GM12874 (cell line): ENCODE results near the gene MRC1.

ENCODE experiments used
- CTCF ChIP-seq: IDR thresholded peaks from 2 replicates; pipeline ENCODE4 v1.5.1; 2011; ENCODE audit warnings: low read depth, mild to moderate bottlenecking, control low read depth, low read length, moderate library complexity; ENCODE audit not compliant: insufficient read depth

MRC1 gene

GRCh38 chr10:17831896-17832295 lies 22.7 kb downstream of the MRC1 start:
- no peak for TF ChIP-seq CTCF

GRCh38 chr10:17833656-17834055 lies 24.5 kb downstream of the MRC1 start:
- no peak for TF ChIP-seq CTCF

GRCh38 chr10:17835688-17836087 lies 26.5 kb downstream of the MRC1 start:
- no peak for TF ChIP-seq CTCF

- TF ChIP-seq CTCF = no peak
These were observed 27.8 kb downstream of the MRC1 start for GRCh38 chr10:17836942-17837341.

GRCh38 chr10:17838080-17838648 lies 29.0 kb downstream of the MRC1 start:
- TF ChIP-seq CTCF = no peak

- TF ChIP-seq CTCF = no peak
These were observed 31.9 kb downstream of the MRC1 start for GRCh38 chr10:17841050-17841449.

GRCh38 chr10:17842641-17843040 lies 33.5 kb downstream of the MRC1 start:
- TF ChIP-seq CTCF = no peak
